DOHH2 (cell line): ENCODE measurements around the gene CYTH4.

Experiments
- H3F3A ChIP-seq: fragments of 200-600 bp; sonication (generic), shearing (Covaris generic); 2 replicates; pipeline ENCODE4 v1.6.0; 2016; ENCODE audit warnings: antibody characterized with exemption, mild to moderate bottlenecking; ENCODE audit not compliant: control insufficient read depth, insufficient read depth
- H3K27ac ChIP-seq: fragments of 200-600 bp; sonication (generic); 2 replicates; pipeline ENCODE4 v1.5.1; 2014; ENCODE audit warnings: low read depth, mild to moderate bottlenecking, low read length, moderate library complexity
- H3K27me3 ChIP-seq: fragments of 200-600 bp; sonication (generic); 2 replicates; pipeline ENCODE4 v1.6.1; 2014; ENCODE audit warnings: mild to moderate bottlenecking, low read length, mixed read lengths; ENCODE audit not compliant: control insufficient read depth
- H3K36me3 ChIP-seq: fragments of 200-600 bp; sonication (generic); 2 replicates; pipeline ENCODE4 v1.6.1; 2014; ENCODE audit warnings: mild to moderate bottlenecking, low read length, moderate library complexity, mixed read lengths; ENCODE audit not compliant: control insufficient read depth
- H3K4me1 ChIP-seq: fragments of 200-600 bp; sonication (generic); 2 replicates; pipeline ENCODE4 v1.6.1; 2014; ENCODE audit warnings: mild to moderate bottlenecking, low read length, mixed read lengths; ENCODE audit not compliant: control insufficient read depth
- H3K4me2 ChIP-seq: fragments of 200-600 bp; sonication (generic); 2 replicates; pipeline ENCODE4 v1.6.0; 2014; ENCODE audit warnings: mild to moderate bottlenecking, low read length, moderate library complexity
- H3K4me3 ChIP-seq: fragments of 200-600 bp; sonication (generic); 2 replicates; pipeline ENCODE4 v1.5.1; 2014; ENCODE audit warnings: mild to moderate bottlenecking, low read length, mixed read lengths
- H3K79me2 ChIP-seq: fragments of 200-600 bp; sonication (generic); 2 replicates; pipeline ENCODE4 v1.6.1; 2014; ENCODE audit warnings: mild to moderate bottlenecking, low read length, mixed read lengths; ENCODE audit not compliant: control insufficient read depth
- H3K9me2 ChIP-seq: fragments of 200-600 bp; sonication (generic); replicated peaks from 2 replicates; pipeline ENCODE4 v1.6.1; 2014; ENCODE audit warnings: mild to moderate bottlenecking, low read length, mixed read lengths; ENCODE audit not compliant: control insufficient read depth
- H3K9me3 ChIP-seq: fragments of 200-600 bp; sonication (generic); 2 replicates; pipeline ENCODE4 v1.6.1; 2014; ENCODE audit warnings: antibody characterized with exemption, low read length, mixed read lengths; ENCODE audit not compliant: control insufficient read depth, insufficient read depth
- H4K20me1 ChIP-seq: fragments of 200-600 bp; sonication (generic); 2 replicates; pipeline ENCODE4 v1.6.0; 2014; ENCODE audit warnings: low read depth, mild to moderate bottlenecking, antibody characterized with exemption, low read length, moderate library complexity; ENCODE audit not compliant: control insufficient read depth, insufficient read depth
- EZH2phosphoT487 ChIP-seq: fragments of 200-600 bp; sonication (generic); IDR thresholded peaks from 2 replicates; pipeline ENCODE4 v1.6.1; 2017; ENCODE audit warnings: borderline replicate concordance, mild to moderate bottlenecking, antibody characterized with exemption, low read length, moderate library complexity, mixed read lengths
- TF ChIP-seq, protein P1 (sequence below): fragments of 200-600 bp; sonication (generic); IDR thresholded peaks from one replicate; pipeline ENCODE4 v1.5.1; 2014; ENCODE audit warnings: antibody characterized with exemption, mild to moderate bottlenecking, low read depth, low read length; ENCODE audit not compliant: poor library complexity, severe bottlenecking

CYTH4 gene

DNA sequence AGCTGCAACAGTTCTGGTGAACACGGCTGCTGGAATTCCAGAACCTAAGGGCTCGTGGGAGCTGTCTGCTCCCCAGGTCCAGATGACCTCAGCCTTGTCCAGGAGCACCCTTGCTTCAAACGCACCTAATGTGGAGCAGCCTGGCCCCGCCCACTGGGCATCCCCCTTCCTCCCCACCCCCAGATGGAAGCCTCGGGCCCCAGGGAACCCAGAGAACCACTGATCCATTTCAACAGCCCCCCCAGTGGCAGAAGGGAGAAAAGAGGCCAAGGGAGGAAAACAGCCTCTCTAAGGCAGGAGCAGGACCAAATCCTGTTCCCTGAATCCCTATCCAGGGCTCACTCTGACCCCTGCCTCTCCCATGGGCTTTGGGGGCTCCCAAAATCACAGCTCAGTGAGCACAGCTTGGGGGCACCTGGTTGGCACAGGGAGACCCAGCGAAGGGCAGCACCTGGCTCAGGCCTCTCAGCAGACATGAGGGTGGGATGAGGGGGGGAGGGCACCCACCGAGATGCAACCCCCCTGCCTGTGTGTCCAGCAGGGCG is 1.2 kb downstream of the CYTH4 start:
- no peaks in the 10 kb centered on the region for H3K27me3 ChIP-seq
- H3K36me3 ChIP-seq, result peaks cover 39% of the 10 kb centered on the region
- peaks cover 31% of the 10 kb centered on the region for H3F3A ChIP-seq
- H3K9me2 ChIP-seq, result no peaks in the 10 kb centered on the region
- TF ChIP-seq EZH2phosphoT487, result no peak
- TF ChIP-seq, protein P1, sequence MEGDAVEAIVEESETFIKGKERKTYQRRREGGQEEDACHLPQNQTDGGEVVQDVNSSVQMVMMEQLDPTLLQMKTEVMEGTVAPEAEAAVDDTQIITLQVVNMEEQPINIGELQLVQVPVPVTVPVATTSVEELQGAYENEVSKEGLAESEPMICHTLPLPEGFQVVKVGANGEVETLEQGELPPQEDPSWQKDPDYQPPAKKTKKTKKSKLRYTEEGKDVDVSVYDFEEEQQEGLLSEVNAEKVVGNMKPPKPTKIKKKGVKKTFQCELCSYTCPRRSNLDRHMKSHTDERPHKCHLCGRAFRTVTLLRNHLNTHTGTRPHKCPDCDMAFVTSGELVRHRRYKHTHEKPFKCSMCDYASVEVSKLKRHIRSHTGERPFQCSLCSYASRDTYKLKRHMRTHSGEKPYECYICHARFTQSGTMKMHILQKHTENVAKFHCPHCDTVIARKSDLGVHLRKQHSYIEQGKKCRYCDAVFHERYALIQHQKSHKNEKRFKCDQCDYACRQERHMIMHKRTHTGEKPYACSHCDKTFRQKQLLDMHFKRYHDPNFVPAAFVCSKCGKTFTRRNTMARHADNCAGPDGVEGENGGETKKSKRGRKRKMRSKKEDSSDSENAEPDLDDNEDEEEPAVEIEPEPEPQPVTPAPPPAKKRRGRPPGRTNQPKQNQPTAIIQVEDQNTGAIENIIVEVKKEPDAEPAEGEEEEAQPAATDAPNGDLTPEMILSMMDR, result peak; percentile 31
- H3K9me3 ChIP-seq, result no peaks in the 10 kb centered on the region
- peak overlapping the region; percentile 84 for H3K4me3 ChIP-seq
- H3K4me2 ChIP-seq, result peak overlapping the region; percentile 100
- H3K79me2 ChIP-seq, result peaks cover 55% of the 10 kb centered on the region
- no peaks in the 10 kb centered on the region for H4K20me1 ChIP-seq
- H3K27ac ChIP-seq, result peak overlapping the region; percentile 98
- H3K4me1 ChIP-seq, result peaks cover 82% of the 10 kb centered on the region

DNA sequence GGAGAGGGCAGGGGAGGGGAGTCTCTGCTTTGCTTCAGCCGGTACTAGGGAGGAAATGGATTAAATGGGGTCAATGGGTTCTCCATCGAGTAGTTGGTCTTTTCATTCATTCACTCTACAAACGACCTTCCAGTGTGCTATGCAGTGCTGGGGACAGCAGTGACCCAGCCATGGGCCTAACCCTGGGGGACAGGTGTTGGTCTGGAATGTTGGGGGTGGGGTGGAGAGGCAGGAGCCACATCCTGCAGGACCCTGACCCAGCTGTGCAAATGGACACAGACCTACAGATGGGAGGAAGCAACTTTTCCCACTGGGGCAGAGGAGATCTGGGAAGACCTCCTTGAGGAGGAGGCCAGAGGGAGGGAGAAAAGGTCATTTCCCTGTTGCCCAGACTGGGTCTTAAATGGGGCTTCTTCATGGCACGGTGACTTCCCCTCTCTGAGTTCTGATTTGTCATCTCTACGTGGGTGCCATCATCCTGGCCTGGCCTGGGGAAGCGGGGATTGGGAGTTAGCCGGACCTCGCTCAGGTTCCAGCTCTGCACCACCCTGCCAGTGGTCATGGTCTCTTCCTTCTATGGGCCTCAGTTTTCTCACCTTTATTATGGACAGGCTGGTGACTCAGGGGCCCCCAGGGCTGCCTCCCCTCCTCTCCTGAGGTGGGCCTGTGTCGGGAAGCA is 2.0 kb downstream of the CYTH4 start:
- TF ChIP-seq, protein P1, result no peak
- TF ChIP-seq EZH2phosphoT487, result no peak
- Histone ChIP-seq H3K36me3 (peaks cover 47% of the 10 kb centered on the region), H3K27ac (peak overlapping the region; percentile 98)

DNA sequence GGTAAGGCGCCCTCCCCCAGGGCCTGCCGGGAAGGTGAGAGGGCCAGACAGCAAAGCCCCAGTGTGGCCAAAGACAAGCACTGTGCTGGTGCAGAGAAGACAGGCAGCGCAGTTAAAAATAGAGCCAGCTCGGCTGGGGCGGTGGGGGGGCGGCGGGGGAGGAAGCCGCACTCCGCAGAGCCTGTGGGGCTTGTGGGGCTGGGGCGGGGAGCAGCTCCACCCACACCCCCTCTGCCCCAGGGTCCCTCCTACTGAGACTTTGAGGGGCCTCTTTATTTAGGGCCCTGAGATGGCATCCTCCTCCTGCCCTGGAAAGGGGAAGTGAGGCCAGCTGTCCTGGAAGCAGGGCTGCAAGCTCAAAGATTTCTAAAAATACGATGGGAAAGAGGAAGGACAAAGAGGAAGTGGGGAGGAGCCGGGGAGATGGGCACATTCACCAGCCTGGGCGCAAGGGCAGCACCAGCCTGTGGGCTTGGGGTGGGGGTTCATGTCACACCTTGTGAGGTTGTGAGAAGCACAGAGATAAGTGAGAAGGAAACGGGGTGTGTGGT is 2.6 kb downstream of the CYTH4 start:
- no peaks in the 10 kb centered on the region for H4K20me1 ChIP-seq
- H3K4me3 ChIP-seq, result peak overlapping the region; percentile 84
- peak overlapping the region; percentile 98 for H3K27ac ChIP-seq
- H3K79me2 ChIP-seq, result peaks cover 69% of the 10 kb centered on the region
- no peaks in the 10 kb centered on the region for H3K27me3 ChIP-seq
- peaks cover 77% of the 10 kb centered on the region for H3K4me1 ChIP-seq
- TF ChIP-seq, protein P1, result no peak
- no peak for TF ChIP-seq EZH2phosphoT487
- H3K9me3 ChIP-seq, result no peaks in the 10 kb centered on the region
- H3K9me2 ChIP-seq, result no peaks in the 10 kb centered on the region
- peak overlapping the region; percentile 100 for H3K4me2 ChIP-seq
- H3K36me3 ChIP-seq, result peaks cover 52% of the 10 kb centered on the region
- H3F3A ChIP-seq, result peaks cover 40% of the 10 kb centered on the region

More for the DNA sequence above, 2.0 kb downstream of the CYTH4 start:
- H3K9me3 ChIP-seq, result no peaks in the 10 kb centered on the region
- peaks cover 63% of the 10 kb centered on the region for H3K79me2 ChIP-seq
- no peaks in the 10 kb centered on the region for H3K9me2 ChIP-seq
- H3K4me1 ChIP-seq, result peaks cover 82% of the 10 kb centered on the region
- H3F3A ChIP-seq, result peaks cover 36% of the 10 kb centered on the region
- H3K4me2 ChIP-seq, result peak overlapping the region; percentile 100
- H3K27me3 ChIP-seq, result no peaks in the 10 kb centered on the region
- H4K20me1 ChIP-seq, result no peaks in the 10 kb centered on the region
- H3K4me3 ChIP-seq, result peak overlapping the region; percentile 84
